Coronary artery (tissue), 2 donors: ENCODE data around the gene TBC1D17.

Experiments used
- DNase-seq: peaks from one replicate; pipeline ENCODE4 v3.0.0-alpha.2; 2017; ENCODE audit warnings: low spot score
- H3K27ac ChIP-seq, 2 donors: fragments of 200-600 bp; sonication (generic); one replicate each; pipeline ENCODE4 v1.5.1; 2016 to 2019
- H3K4me3 ChIP-seq: fragments of 200-600 bp; sonication (generic); 2 replicates; pipeline ENCODE4 v1.5.1; 2016; ENCODE audit warnings: mild to moderate bottlenecking, moderate library complexity
- CTCF ChIP-seq: fragments of 200-600 bp; sonication (generic); IDR thresholded peaks from one replicate; pipeline ENCODE4 v1.5.1; 2019; ENCODE audit warnings: antibody characterized with exemption

Gene TBC1D17

DNA sequence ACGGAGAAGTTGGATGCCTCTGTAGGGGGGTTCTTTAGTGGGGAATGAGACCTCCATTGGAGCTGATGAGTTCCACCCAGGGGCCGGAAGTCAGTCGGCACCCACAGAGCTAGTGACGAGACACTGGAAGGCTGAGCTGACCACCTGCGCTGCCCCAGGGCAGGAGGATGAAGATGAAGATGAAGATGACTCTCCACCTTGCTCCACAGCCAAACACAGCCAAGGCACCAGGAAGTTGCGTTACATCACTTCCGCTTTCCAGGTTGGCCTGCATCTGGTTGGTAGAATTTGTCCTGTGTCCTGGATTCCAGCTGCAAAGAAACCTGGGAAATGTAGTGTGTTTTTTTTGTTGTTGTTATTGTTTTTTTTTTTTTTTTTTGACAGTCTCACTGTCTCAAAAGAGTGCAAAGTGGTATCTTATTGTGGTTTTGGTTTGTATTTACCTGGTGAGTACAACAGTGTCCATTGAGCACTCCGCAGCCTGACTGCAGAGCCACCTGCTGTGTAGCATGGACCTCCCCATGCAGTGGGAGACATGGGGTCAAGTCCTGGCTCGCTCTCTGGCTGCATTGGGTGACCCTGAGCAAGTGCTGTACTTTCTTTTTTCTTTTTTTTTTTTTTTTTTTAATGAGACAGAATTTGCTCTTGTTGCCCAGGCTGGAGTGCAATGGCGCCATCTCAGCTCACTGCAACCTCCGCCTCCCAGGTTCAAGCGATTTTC, 1.9 kb downstream of the TBC1D17 start:
- no peak overlapping the region for H3K27ac ChIP-seq
- DNase-seq = no peak

GRCh38 chr19:49880162-49880869, 2.8 kb downstream of the TBC1D17 start:
- no peak for DNase-seq
- Histone ChIP-seq H3K27ac (no peak overlapping the region), H3K4me3 (no peak overlapping the region)
- TF ChIP-seq CTCF = no peak

More for the DNA sequence above, 1.9 kb downstream of the TBC1D17 start:
- no peak overlapping the region for H3K4me3 ChIP-seq
- TF ChIP-seq CTCF = no peak

DNA sequence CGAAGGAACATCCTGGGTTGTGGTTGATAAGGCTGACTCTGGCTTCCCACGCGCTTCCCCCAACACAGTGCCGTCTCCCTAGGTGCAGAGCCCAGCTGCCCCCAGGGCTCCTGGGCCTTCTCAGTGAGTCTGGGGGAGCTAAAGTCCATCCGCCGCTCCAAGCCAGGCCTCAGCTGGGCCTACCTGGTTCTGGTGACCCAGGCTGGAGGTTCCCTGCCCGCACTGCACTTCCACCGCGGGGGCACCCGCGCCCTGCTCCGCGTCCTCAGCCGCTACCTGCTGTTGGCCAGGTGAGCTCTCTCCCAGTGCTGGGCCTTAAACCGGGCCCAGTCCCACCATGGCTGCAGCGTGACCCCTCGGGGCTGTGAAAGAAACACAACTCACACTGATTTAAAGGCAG, 3.7 kb downstream of the TBC1D17 start:
- DNase-seq = no peak
- no peak overlapping the region for H3K27ac ChIP-seq
- no peak overlapping the region for H3K4me3 ChIP-seq
- no peak for TF ChIP-seq CTCF

DNA sequence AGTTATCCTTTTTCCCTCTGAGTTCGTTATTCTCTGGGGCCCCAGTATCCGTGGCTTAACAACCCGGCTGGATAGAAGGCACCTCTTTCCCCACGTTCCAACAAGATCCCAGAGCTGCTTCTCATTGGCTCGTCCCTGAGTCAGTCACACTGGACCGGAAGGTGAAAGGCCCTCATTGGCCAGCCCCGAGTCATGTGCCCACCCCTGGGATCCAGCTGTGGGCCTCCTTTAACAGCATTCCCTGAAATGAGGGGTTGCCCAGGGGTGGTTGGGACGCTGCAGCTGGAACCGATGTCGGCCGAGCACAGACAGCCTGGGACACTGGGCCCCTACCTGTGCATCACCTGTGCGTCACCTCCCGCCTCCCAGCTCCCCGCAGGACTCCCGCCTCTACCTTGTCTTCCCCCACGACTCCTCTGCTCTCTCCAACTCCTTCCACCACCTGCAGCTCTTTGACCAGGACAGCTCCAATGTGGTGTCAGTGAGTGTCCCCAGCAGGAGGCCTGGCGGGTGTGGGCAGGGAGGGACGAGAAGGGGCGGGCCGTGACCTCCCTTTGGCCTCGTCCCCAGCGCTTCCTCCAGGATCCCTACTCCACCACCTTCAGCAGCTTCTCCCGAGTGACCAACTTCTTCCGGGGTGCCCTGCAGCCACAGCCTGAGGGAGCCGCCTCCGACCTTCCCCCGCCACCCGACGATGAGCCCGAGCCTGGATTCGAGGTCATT, 4.3 kb downstream of the TBC1D17 start:
- H3K4me3 ChIP-seq = no peak overlapping the region
- no peak for DNase-seq
- H3K27ac ChIP-seq = no peak overlapping the region
- TF ChIP-seq CTCF = no peak

GRCh38 chr19:49882643-49883042, 5.1 kb downstream of the TBC1D17 start:
- no peak overlapping the region for H3K4me3 ChIP-seq
- DNase-seq = no peak
- H3K27ac ChIP-seq = no peak overlapping the region
- TF ChIP-seq CTCF = no peak

DNA sequence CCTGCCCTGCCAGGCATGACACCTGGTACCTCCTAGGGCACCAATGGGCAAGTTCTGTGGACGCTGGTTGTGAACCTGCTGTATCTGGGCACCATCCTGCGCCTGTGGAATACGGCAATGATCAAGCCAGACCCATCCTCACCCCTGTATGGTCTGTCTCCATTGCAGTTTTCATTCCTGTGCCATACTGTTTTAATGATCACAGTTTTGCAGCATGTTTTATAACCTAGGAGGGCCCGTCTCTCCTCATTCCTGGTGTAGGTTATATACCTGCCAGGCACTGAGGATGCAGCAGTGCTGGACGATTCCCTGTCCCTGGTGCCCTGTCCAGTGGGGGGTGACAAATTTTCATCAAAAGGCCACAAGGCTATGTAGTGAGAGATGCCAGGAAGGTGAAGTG, 5.6 kb downstream of the TBC1D17 start:
- Histone ChIP-seq H3K4me3 (no peak overlapping the region), H3K27ac (no peak overlapping the region)
- no peak for DNase-seq
- no peak for TF ChIP-seq CTCF
